Measurements from ENCODE around the gene TMEM214.

Gene TMEM214

GRCh38 chr2:27032495-27033252 is at the start of gene TMEM214:
Gene TMEM214, plus strand, starts transcription at chr2:27032965. Its CDS starts 51 bp downstream, at chr2:27033016.
- DNase-seq = peak; percentile 55

GRCh38 chr2:26983746-26984145 is 49.0 kb upstream of the TMEM214 start:
- no peak for DNase-seq

- no peak for DNase-seq
Measured at GRCh38 chr2:26985807-26986206, 47.0 kb upstream of the TMEM214 start.

- no peak for DNase-seq
Measured at GRCh38 chr2:26986576-26986975, 46.2 kb upstream of the TMEM214 start.

GRCh38 chr2:26988058-26988860 is 44.5 kb upstream of the TMEM214 start:
- DNase-seq = no peak

GRCh38 chr2:26989156-26989555 is 43.6 kb upstream of the TMEM214 start:
- DNase-seq = no peak

- DNase-seq = no peak
Measured at GRCh38 chr2:26991717-26992116, 41.0 kb upstream of the TMEM214 start.

GRCh38 chr2:26993768-26994167 is 39.0 kb upstream of the TMEM214 start:
- no peak for DNase-seq

GRCh38 chr2:26994983-26995382 is 37.8 kb upstream of the TMEM214 start:
- no peak for DNase-seq

GRCh38 chr2:26997394-26997793 is 35.4 kb upstream of the TMEM214 start:
- DNase-seq = no peak

- no peak for DNase-seq
Measured at GRCh38 chr2:26998323-26998722, 34.4 kb upstream of the TMEM214 start.

GRCh38 chr2:27000228-27000627 is 32.5 kb upstream of the TMEM214 start:
- no peak for DNase-seq

GRCh38 chr2:27000995-27001394 is 31.8 kb upstream of the TMEM214 start:
- DNase-seq = no peak

GRCh38 chr2:27001950-27002349 is 30.8 kb upstream of the TMEM214 start:
- DNase-seq = no peak

- DNase-seq = no peak
Measured at GRCh38 chr2:27003007-27003406, 29.8 kb upstream of the TMEM214 start.

GRCh38 chr2:27003857-27004256 is 28.9 kb upstream of the TMEM214 start:
- no peak for DNase-seq

- no peak for DNase-seq
Measured at GRCh38 chr2:27006602-27007415, 26.0 kb upstream of the TMEM214 start.

- DNase-seq = no peak
Measured at GRCh38 chr2:27007416-27008374, 25.1 kb upstream of the TMEM214 start.

- DNase-seq = no peak
Measured at GRCh38 chr2:27008678-27009077, 24.1 kb upstream of the TMEM214 start.

GRCh38 chr2:27009083-27009482 is 23.7 kb upstream of the TMEM214 start:
- no peak for DNase-seq

- DNase-seq = no peak
Measured at GRCh38 chr2:27009716-27010115, 23.0 kb upstream of the TMEM214 start.

GRCh38 chr2:27010139-27010538 is 22.6 kb upstream of the TMEM214 start:
- no peak for DNase-seq
